ENCODE results near the gene EPSTI1.

EPSTI1 gene

GRCh38 chr13:42957881-42958280 is 34.2 kb downstream of the EPSTI1 start:
- DNase-seq (ENCODE audit: extremely low spot score): no peak
- no peak for TF ChIP-seq CTCF (IDR thresholded peaks at IDR 0.05; ENCODE audit: control extremely low read depth, extremely low read depth, low read depth, missing control alignments)
- ChIA-PET CTCF (interaction anchor here (1.0 to 1.2 kb wide), 2 partner anchors 10 to 25 kb away, joined by 3 to 4 read pairs; no protein-coding TSS in a partner anchor), POLR2A (interaction anchor here (0.5 kb wide), 1 partner anchor 76 kb away, joined by 5 read pairs; no protein-coding TSS in a partner anchor)

- no peak for TF ChIP-seq CTCF (IDR thresholded peaks at IDR 0.05; ENCODE audit: control extremely low read depth, extremely low read depth, low read depth, missing control alignments)
- no peak for DNase-seq (ENCODE audit: extremely low spot score)
- POLR2A ChIA-PET: no interaction called here
- CTCF ChIA-PET: no interaction called here
These were observed 41.9 kb downstream of the EPSTI1 start for GRCh38 chr13:42950181-42950580.

GRCh38 chr13:42947925-42948324 is 44.1 kb downstream of the EPSTI1 start:
- CTCF ChIA-PET: interaction anchor here (1.2 to 1.8 kb wide), 2 partner anchors 12 to 24 kb away, joined by 4 read pairs; no protein-coding TSS in a partner anchor
- POLR2A ChIA-PET: interaction anchor here (0.6 kb wide), 1 partner anchor 84 kb away, joined by 6 read pairs; no protein-coding TSS in a partner anchor
- DNase-seq (ENCODE audit: extremely low spot score): no peak
- no peak for TF ChIP-seq CTCF (IDR thresholded peaks at IDR 0.05; ENCODE audit: control extremely low read depth, extremely low read depth, low read depth, missing control alignments)

- POLR2A ChIA-PET: no interaction called here
- no peak for DNase-seq (ENCODE audit: extremely low spot score)
- TF ChIP-seq CTCF (IDR thresholded peaks at IDR 0.05; ENCODE audit: control extremely low read depth, extremely low read depth, low read depth, missing control alignments): no peak
- CTCF ChIA-PET: no interaction called here
These were observed 45.1 kb downstream of the EPSTI1 start for GRCh38 chr13:42946927-42947326.

GRCh38 chr13:42929886-42930535 is 62.0 kb downstream of the EPSTI1 start:
- POLR2A ChIA-PET: no interaction called here
- CTCF ChIA-PET: interaction anchor here (1.3 to 1.8 kb wide), 2 partner anchors 10 to 11 kb away, joined by 4 to 6 read pairs; no protein-coding TSS in a partner anchor
- DNase-seq (ENCODE audit: extremely low spot score): no peak
- no peak for TF ChIP-seq CTCF (IDR thresholded peaks at IDR 0.05; ENCODE audit: control extremely low read depth, extremely low read depth, low read depth, missing control alignments)

GRCh38 chr13:42926555-42926954 is 65.5 kb downstream of the EPSTI1 start:
- DNase-seq (ENCODE audit: extremely low spot score): no peak
- POLR2A ChIA-PET: no interaction called here
- CTCF ChIA-PET: interaction anchor here (1.1 to 1.2 kb wide), 2 partner anchors 15 to 25 kb away, joined by 3 read pairs; no protein-coding TSS in a partner anchor

More at GRCh38 chr13:42926555-42926954, 65.5 kb downstream of the EPSTI1 start:
- TF ChIP-seq CTCF (IDR thresholded peaks at IDR 0.05; ENCODE audit: control extremely low read depth, extremely low read depth, low read depth, missing control alignments): no peak
